GM12891 (cell line): ENCODE measurements around the gene AXIN2.
A peak's percentile ranks its signal among the peaks of the same experiment; 100 is the strongest.

Experiments
- DNase-seq: peaks from one replicate; pipeline ENCODE4 v3.0.0; 2011; ENCODE audit warnings: low spot score; ENCODE audit not compliant: insufficient read length
- FAIRE-seq: peaks from 2 replicates; lab custom pipeline; 2011; peaks lifted over from hg19 to GRCh38; lab: Jason Lieb, UNC
- PAX5 ChIP-seq: IDR thresholded peaks from 2 replicates; pipeline ENCODE4 v1.6.1; 2011; ENCODE audit warnings: low read length, moderate library complexity, mild to moderate bottlenecking; ENCODE audit not compliant: insufficient read depth, severe bottlenecking
- POLR2A ChIP-seq: IDR thresholded peaks from 2 replicates; pipeline ENCODE4 v1.6.1; 2011; ENCODE audit warnings: low read depth, low read length, control low read depth
- POLR2AphosphoS5 ChIP-seq: IDR thresholded peaks from 2 replicates; pipeline ENCODE4 v1.6.1; 2011; ENCODE audit warnings: low read depth, low read length, control low read depth
- POU2F2 ChIP-seq: IDR thresholded peaks from 2 replicates; pipeline ENCODE4 v1.6.1; 2011; ENCODE audit warnings: low read depth, mild to moderate bottlenecking, control low read depth, low read length, moderate library complexity
- SPI1 ChIP-seq: IDR thresholded peaks from 2 replicates; pipeline ENCODE4 v1.6.1; 2011; ENCODE audit warnings: low read depth, low read length, control low read depth
- TAF1 ChIP-seq: IDR thresholded peaks from 2 replicates; pipeline ENCODE4 v1.6.1; 2011; ENCODE audit warnings: low read depth, low read length, control low read depth

AXIN2 gene

DNA sequence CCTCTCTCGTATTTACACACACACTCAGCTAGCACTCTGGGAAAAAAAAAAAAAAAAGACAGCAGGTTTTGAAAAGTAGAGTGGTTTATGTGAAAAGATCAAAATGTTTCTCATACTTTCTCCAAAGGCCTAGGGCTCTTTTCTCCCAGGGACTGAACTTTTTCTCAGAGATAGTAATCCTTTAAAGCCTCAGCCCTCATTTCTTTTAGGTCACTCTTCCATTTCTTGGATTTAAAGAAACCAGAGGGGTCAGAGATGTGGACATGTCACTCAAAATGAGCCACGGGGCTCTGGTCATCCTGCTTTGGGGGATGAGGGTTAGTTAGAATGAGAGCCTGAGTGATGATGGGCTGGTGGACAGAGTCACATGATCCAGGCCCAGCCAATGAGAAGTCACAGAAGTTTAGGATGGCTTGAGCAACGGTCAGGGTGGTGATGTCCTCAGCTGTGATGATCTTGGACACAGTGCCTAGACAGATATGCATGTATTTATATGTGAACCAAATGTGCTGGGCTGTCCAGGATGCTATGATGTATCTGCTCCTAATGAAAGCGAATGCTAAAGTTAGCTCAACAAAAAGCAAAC lies 33.7 kb upstream of the AXIN2 start:
- TF ChIP-seq TAF1 (no peak), SPI1 (no peak), PAX5 (no peak), POLR2AphosphoS5 (no peak), POLR2A (no peak), POU2F2 (no peak)
- DNase-seq (no peak), FAIRE-seq (no peak)

DNA sequence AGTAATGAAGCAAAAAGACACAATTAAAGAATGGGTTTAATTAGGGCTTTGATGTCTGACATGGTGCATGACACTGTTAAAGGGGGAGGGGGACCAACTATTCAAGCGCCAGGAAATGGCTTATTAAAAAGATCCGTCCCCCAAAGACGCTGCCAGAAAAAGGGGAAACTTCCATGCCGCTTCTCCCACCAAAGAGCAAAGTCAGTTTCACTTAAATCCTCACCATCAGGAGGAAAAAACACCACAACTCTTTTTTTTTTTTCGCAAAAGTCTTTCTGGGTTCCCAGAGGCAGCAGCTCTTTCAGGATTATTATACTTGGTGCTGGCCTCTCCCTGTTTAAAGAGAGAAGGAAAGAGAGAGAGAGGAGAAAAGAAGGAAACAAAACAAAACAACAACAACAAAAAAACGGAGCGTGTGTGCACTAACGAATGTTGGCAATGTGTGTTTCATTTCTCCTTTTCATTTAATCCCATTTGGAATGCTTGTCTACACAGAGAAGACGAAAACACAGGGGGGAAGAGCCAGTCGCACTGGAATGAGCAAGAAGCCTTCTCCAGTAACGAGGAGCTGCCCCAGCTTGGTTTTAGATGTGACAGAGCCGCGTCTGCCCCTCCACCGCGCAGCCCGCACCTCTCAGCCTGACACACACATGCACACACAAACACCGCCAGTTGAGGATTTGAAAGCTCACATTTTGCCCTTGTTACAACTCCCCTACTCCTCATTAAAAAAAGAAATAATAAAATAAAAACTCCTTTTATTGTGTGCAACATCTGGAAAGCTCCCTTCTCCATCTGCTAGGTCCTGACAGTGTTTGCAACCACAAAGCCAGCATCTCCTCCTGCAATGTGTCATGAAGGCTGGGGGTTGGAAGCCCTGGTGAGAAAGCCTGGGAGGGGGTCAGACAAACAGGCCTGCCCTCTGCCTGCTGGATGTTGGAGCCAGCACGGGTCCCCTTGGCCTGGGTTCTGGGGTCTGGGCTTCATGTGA lies 32.7 kb upstream of the AXIN2 start:
- FAIRE-seq (no peak), DNase-seq (peak; percentile 30)
- TF ChIP-seq TAF1 (no peak), SPI1 (peak; percentile 17; the same call in 1 of the 2 replicates)

DNA sequence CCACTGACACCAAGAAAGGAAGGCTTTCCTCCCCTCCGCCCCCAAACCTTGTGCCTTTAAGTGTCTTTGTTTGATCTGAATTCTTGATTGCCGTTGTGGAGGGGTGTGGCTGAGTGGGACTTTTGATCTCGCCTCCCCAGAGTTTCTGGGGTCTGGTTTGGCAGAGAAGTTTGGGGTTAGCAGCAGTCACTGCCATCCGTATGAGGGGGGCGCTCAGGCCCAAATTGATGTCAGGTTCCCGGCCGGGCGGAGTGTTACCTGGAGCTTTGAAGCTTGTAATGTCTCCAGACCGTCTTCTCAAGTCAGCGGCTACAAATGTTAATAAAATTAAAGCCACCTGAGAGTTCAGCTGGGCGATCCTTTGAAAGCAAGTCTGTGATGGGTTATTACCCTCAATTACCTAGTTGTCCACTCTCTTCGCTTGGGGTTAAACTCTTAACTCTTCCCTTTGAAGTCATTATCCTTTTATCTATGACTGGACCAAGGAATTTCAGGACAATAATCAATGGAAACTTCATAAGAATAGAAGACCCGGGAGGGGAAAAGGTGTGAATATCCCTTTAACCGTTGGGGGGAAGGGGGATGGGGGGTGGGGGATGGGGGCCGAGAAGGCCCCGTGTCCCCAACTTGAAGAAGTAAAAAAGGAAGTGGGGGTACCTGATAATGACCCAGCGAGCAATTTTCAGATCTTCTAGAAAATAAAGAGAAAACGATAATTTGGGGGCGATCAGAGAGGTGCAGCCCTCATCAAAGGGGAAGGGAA lies 31.8 kb upstream of the AXIN2 start:
- TF ChIP-seq TAF1: no peak
- TF ChIP-seq POLR2A: no peak
- TF ChIP-seq PAX5: no peak
- no peak for TF ChIP-seq SPI1
- no peak for TF ChIP-seq POU2F2
- TF ChIP-seq POLR2AphosphoS5: no peak
- FAIRE-seq: no peak

DNA sequence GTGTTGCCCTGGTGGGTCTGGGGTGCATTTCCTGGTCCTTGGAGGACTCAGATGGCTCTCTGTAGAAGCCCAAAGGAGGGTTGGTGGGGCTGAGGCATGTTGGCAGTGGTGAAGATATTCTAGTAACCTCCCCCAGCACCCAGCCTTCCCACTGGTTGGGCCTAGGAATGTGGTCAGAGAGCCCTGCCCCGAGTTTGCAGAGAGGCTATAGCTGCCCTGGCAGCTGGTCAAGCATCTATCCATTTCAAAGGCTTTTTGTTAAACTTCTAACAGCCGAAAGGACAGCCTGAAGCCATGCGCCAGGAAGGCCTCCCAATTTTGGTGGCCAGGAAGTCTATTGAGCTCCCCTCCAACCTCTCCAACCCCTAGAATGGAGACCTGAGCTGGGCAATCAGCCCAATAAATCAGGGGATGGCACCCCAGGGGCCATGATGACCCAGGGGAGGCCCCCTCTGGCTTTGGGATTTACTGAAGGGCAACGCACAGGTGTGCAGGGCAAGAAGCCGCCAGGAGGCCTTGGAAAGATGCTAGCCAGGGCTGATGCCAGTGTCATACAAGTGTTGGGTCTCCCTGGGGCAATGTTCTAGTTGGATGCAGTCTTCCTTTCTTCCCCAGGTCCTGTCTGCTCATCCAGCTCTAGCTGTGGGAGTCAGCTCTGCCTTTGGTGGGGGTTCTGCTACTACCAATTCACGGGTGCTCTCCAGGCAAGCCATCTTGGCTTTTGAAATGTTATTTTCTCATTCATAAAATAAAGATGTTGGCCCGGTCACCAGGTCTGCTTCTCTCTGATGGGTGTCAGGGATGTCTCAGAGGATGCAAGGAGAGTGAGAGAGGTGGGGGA lies 30.9 kb upstream of the AXIN2 start:
- FAIRE-seq (no peak), DNase-seq (no peak)
- no peak for TF ChIP-seq POLR2A
- no peak for TF ChIP-seq SPI1
- no peak for TF ChIP-seq TAF1
- TF ChIP-seq POLR2AphosphoS5: no peak

More for the DNA sequence above, 31.8 kb upstream of the AXIN2 start:
- no peak for DNase-seq

DNA sequence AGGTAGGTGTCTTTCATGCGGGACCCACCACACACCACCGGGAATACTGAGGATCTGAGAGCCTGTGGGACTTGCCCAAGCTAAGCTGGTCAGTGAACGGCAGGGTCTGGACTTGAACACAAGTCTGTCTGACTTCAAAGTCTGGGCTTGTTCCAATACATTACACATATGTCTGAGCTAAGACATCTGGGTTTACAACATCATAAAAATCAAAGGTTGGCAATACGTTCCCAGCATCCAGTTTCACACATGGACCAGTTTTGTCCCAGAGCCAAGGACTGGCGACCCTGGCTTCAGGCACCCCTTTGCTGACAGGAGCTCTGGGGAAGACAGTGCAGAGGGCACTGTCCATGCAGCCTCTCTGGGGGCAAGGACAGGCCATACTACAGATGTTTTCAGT lies 27.9 kb upstream of the AXIN2 start:
- DNase-seq: no peak
- TF ChIP-seq POLR2A: no peak
- no peak for TF ChIP-seq TAF1
- no peak for TF ChIP-seq SPI1
- no peak for TF ChIP-seq POU2F2
- TF ChIP-seq POLR2AphosphoS5: no peak
- no peak for TF ChIP-seq PAX5
- FAIRE-seq: no peak

DNA sequence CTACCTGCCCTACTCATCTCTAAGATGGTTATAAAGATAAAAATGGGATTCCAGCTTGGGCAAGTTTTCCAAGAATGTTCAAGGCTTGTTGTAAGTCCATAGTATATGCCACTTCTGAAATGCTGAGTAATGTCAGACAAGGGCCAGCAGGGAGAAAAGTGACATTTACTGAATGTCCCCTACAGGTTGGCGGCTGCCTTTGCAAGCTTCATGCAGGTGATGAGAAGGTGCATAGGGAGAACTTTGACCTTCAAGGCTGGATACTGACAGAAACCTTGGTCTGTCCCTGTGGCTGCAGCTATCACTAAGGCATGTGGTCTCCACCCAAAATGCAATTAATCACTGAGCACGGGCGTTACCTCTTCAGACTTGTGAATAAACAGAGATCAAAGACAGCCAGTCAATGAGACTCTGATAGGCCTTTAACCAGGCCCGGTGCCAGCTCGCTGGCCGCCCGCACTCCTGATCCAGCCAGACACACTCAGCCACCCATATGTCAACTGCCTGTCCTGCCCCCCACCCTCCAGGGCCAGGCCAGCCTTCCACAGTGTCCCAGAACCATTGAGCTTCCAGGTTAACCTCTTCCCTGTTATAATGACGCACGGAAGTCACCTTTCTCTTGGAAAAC lies 26.8 kb upstream of the AXIN2 start:
- FAIRE-seq: no peak
- no peak for DNase-seq

DNA sequence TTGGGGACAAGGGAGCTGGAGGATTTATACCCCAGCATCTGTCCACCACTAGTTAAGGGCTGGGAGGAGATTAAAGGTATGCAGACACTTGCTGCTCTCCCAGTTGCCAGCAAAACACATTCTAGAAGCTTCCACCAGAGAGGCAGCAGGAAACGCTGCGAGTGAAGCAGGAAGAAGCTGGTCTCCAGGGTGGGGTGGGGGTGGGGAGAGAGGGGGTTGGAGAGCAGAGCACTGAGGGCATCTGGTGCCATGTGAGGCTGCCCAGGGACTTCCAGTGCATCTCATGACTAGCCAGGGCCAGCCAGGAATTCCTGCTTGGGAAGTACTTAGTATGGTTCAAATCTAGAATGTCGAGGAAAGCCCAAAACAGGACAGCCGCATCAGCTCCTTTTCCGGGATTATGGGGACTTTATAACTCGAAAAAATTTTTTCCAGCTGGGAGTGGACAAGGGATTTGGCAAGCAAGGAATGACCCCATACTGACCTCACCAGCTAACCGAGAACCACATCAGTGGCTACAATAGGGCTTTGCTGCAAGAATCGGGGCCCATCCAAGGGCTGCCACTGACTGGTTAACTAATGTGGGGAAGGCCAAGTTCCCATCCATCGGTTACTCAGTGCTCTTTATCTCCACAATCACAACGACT lies 26.2 kb upstream of the AXIN2 start:
- no peak for DNase-seq
- no peak for FAIRE-seq

More for the DNA sequence above, 26.8 kb upstream of the AXIN2 start:
- no peak for TF ChIP-seq SPI1
- TF ChIP-seq TAF1: no peak
- TF ChIP-seq POLR2A: no peak

DNA sequence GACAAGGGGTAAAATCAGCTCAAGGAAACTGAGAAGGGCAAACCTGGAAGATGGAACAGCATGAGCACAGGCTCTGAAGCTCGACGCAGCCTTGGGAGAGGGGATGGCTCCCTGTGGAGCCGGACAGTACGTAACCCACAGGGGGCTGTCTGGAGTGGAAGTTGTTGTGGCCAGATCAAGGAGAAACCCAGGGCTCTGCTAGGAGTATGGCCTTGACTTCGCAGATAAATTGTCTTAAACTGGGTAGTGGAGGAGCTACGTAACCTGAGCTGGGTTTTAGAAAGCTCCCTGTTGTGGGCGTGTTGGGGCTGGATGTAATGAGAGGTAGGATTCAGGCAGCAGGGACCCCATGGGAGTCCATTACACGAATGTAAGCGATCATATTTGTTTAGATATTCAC lies 25.5 kb upstream of the AXIN2 start:
- DNase-seq: no peak
- TF ChIP-seq TAF1: no peak
- TF ChIP-seq POLR2AphosphoS5: no peak
- TF ChIP-seq SPI1: no peak
- TF ChIP-seq POU2F2: no peak
- TF ChIP-seq PAX5: no peak
- no peak for TF ChIP-seq POLR2A
- no peak for FAIRE-seq

More for the DNA sequence above, 26.2 kb upstream of the AXIN2 start:
- TF ChIP-seq POLR2AphosphoS5: no peak
- TF ChIP-seq POU2F2: no peak
- no peak for TF ChIP-seq POLR2A
